Hepatocyte (in vitro differentiated cells): ENCODE results near the gene SKOR2. TPM values are rescaled to one million over a fixed set of nuclear protein-coding genes. Genes with fewer than 3 reads are reported as not detected.
"Not testable (repeated sequence)": the region's sequence is repeated elsewhere in the genome, so short reads cannot be mapped to it uniquely, and the experiment has no call there.

ENCODE experiments used
- DNase-seq: peaks from one replicate; pipeline ENCODE4 v3.0.0-alpha.2; 2016; ENCODE audit warnings: low spot score
- H2AFZ ChIP-seq: fragments of 200-600 bp; sonication (generic); 2 replicates; pipeline ENCODE4 v1.6.0; 2016; ENCODE audit warnings: antibody characterized with exemption, mild to moderate bottlenecking
- H3K27ac ChIP-seq: fragments of 200-600 bp; sonication (generic); 2 replicates; pipeline ENCODE4 v1.5.1; 2016; ENCODE audit warnings: mild to moderate bottlenecking
- H3K27me3 ChIP-seq: fragments of 200-600 bp; sonication (generic); 2 replicates; pipeline ENCODE4 v1.6.1; 2016
- H3K36me3 ChIP-seq: fragments of 200-600 bp; sonication (generic); replicated peaks from 2 replicates; pipeline ENCODE4 v1.5.1; 2016; ENCODE audit warnings: low read depth; ENCODE audit not compliant: insufficient read depth
- H3K4me1 ChIP-seq: fragments of 200-600 bp; sonication (generic); 2 replicates; pipeline ENCODE4 v1.5.1; 2016; ENCODE audit warnings: mild to moderate bottlenecking, moderate library complexity; ENCODE audit not compliant: insufficient read depth
- H3K4me2 ChIP-seq: fragments of 200-600 bp; sonication (generic); 2 replicates; pipeline ENCODE4 v1.6.0; 2016
- H3K4me3 ChIP-seq: fragments of 200-600 bp; sonication (generic); 2 replicates; pipeline ENCODE4 v1.5.1; 2016; ENCODE audit warnings: mild to moderate bottlenecking
- H3K79me2 ChIP-seq: fragments of 200-600 bp; sonication (generic); 2 replicates; pipeline ENCODE4 v1.6.0; 2017; ENCODE audit warnings: mild to moderate bottlenecking
- H3K9me2 ChIP-seq: fragments of 200-600 bp; sonication (generic); replicated peaks from 2 replicates; pipeline ENCODE4 v1.6.0; 2017; ENCODE audit warnings: mild to moderate bottlenecking; ENCODE audit not compliant: insufficient read depth
- H3K9me3 ChIP-seq: fragments of 200-600 bp; sonication (generic); 2 replicates; pipeline ENCODE4 v1.5.1; 2016; ENCODE audit warnings: low read depth, mild to moderate bottlenecking
- H4K20me1 ChIP-seq: fragments of 200-600 bp; sonication (generic); 2 replicates; pipeline ENCODE4 v1.6.0; 2016; ENCODE audit warnings: mild to moderate bottlenecking; ENCODE audit not compliant: insufficient read depth, poor library complexity, severe bottlenecking
- EZH2 ChIP-seq: fragments of 200-600 bp; sonication (generic); IDR thresholded peaks from 2 replicates; pipeline ENCODE4 v1.6.1; 2016; ENCODE audit warnings: antibody characterized with exemption, mild to moderate bottlenecking, borderline replicate concordance
- EZH2phosphoT487 ChIP-seq: fragments of 200-600 bp; sonication (generic); IDR thresholded peaks from one replicate; pipeline ENCODE4 v1.6.1; 2018; ENCODE audit warnings: antibody characterized with exemption, mild to moderate bottlenecking, low read depth, moderate library complexity; ENCODE audit not compliant: unreplicated experiment, severe bottlenecking
- WGBS: methylation state at CpG from one replicate; pipeline ENCODE4 v1.1.6; 2016; ENCODE audit warnings: low lambda C conversion rate; ENCODE audit errors: missing lambda C conversion rate; 5-methylcytosine and 5-hydroxymethylcytosine counted together
- polyA plus RNA-seq: library from polyadenylated mRNA; unstranded; fragments of >200 nt; fragmentation: Nextera tagmentation; extraction: Ambion mirVana; gene quantifications from 2 replicates; pipeline ENCODE4 v1.2.1, GENCODE V29; 2016
- total RNA-seq: library from RNA; depleted of rRNA; stranded (reverse); fragments of >200 nt; gene quantifications from 2 replicates; pipeline ENCODE4 v1.2.3, GENCODE V29; 2014
- TF ChIP-seq, protein P1 (sequence below): fragments of 200-600 bp; sonication (generic); IDR thresholded peaks from 2 replicates; pipeline ENCODE4 v1.5.1; 2016; ENCODE audit warnings: antibody characterized with exemption, mild to moderate bottlenecking; ENCODE audit not compliant: poor library complexity

Gene SKOR2
- total and polyA plus RNA-seq, 2 experiments from 2014 or later, result not detected

GRCh38 chr18:47203626-47204464 lies 47.6 kb downstream of the SKOR2 start:
- Histone ChIP-seq H3K27ac (no peak overlapping the region), H3K27me3 (peaks cover 11% of the 10 kb centered on the region), H3K79me2 (no peaks in the 10 kb centered on the region), H4K20me1 (no peaks in the 10 kb centered on the region), H3K4me3 (no peak overlapping the region), H2AFZ (no peak overlapping the region), H3K9me2 (no peaks in the 10 kb centered on the region), H3K4me2 (no peak overlapping the region), H3K4me1 (no peaks in the 10 kb centered on the region), H3K9me3 (no peaks in the 10 kb centered on the region), H3K36me3 (no peaks in the 10 kb centered on the region)
- TF ChIP-seq EZH2 (no peak), EZH2phosphoT487 (no peak)
- TF ChIP-seq, protein P1, sequence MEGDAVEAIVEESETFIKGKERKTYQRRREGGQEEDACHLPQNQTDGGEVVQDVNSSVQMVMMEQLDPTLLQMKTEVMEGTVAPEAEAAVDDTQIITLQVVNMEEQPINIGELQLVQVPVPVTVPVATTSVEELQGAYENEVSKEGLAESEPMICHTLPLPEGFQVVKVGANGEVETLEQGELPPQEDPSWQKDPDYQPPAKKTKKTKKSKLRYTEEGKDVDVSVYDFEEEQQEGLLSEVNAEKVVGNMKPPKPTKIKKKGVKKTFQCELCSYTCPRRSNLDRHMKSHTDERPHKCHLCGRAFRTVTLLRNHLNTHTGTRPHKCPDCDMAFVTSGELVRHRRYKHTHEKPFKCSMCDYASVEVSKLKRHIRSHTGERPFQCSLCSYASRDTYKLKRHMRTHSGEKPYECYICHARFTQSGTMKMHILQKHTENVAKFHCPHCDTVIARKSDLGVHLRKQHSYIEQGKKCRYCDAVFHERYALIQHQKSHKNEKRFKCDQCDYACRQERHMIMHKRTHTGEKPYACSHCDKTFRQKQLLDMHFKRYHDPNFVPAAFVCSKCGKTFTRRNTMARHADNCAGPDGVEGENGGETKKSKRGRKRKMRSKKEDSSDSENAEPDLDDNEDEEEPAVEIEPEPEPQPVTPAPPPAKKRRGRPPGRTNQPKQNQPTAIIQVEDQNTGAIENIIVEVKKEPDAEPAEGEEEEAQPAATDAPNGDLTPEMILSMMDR, result no peak
- DNase-seq, result no peak
- WGBS, result 39% methylated on average over 3 of the region's 3 CpGs

DNA sequence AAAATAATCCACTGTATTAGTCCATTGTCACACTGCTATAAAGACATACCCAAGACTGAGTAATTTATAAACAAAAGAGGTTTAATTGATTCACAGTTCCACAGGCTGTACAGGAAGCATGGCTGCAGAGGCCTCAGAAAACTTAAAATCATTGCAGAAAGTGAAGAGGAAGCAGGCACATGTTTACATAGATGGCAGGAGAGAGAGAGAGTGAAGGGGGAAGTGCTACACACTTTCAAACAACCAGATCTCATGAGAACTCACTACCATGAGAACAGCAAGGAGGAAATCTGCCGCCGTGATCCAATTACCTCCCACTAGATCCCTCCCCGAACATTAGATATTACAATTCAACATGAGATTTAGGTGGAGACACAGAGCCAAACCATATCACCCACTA lies 55.5 kb downstream of the SKOR2 start:
- DNase-seq, H3K27ac ChIP-seq, H3K79me2 ChIP-seq, H3K27me3 ChIP-seq, H3K9me2 ChIP-seq, H2AFZ ChIP-seq, H3K4me2 ChIP-seq, H3K36me3 ChIP-seq, H4K20me1 ChIP-seq, H3K9me3 ChIP-seq, H3K4me3 ChIP-seq, H3K4me1 ChIP-seq: not testable (repeated sequence)
- 75% methylated on average over 3 of the region's 3 CpGs for WGBS

- no peaks in the 10 kb centered on the region for H3K9me2 ChIP-seq
- H3K4me3 ChIP-seq, result no peak overlapping the region
- H3K9me3 ChIP-seq, result no peaks in the 10 kb centered on the region
- peak; percentile 12 for DNase-seq
- H3K4me2 ChIP-seq, result no peak overlapping the region
- WGBS, result 90% methylated on average over 2 of the region's 2 CpGs
- H3K79me2 ChIP-seq, result no peaks in the 10 kb centered on the region
- TF ChIP-seq, protein P1, result no peak
- TF ChIP-seq EZH2phosphoT487 (no peak), EZH2 (no peak)
- H3K36me3 ChIP-seq, result no peaks in the 10 kb centered on the region
- no peaks in the 10 kb centered on the region for H3K4me1 ChIP-seq
- H3K27ac ChIP-seq, result no peak overlapping the region
- no peaks in the 10 kb centered on the region for H4K20me1 ChIP-seq
- no peaks in the 10 kb centered on the region for H3K27me3 ChIP-seq
- no peak overlapping the region for H2AFZ ChIP-seq
These were observed 59.5 kb downstream of the SKOR2 start for GRCh38 chr18:47191961-47192360.

DNA sequence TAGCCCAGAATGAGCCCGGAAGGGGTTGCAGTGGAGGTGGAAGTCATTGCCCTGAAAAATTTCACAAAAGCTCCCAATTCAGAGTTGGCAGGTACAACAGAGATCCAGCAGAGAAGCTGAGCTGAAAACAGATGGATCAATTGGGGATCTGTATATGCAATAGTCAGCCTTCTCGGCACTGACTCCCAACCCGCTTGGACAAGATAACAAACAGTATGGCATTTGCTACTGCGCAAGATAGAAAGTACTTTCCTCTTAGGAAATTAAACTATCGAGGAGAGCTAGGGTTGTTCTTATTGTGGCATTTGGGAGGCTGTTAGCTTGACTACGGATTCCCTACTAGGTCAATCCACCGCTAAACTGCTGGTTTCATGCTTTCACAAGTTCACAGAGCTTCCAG lies 63.7 kb downstream of the SKOR2 start:
- Histone ChIP-seq H3K79me2 (no peaks in the 10 kb centered on the region), H3K9me2 (no peaks in the 10 kb centered on the region), H3K36me3 (no peaks in the 10 kb centered on the region), H3K9me3 (no peaks in the 10 kb centered on the region), H4K20me1 (no peaks in the 10 kb centered on the region), H3K4me2 (no peak overlapping the region), H3K4me3 (no peak overlapping the region), H3K27me3 (no peaks in the 10 kb centered on the region), H3K27ac (no peak overlapping the region), H2AFZ (no peak overlapping the region), H3K4me1 (no peaks in the 10 kb centered on the region)
- 75% methylated on average over 7 of the region's 7 CpGs for WGBS
- DNase-seq, result no peak
- TF ChIP-seq EZH2phosphoT487, result no peak
